GM18868 (cell line): ENCODE data around the gene DDX49.

Experiments
- ATAC-seq: cut with Tn5 transposase; IDR thresholded peaks from one replicate; pipeline ENCODE4 v1.9.1; 2021; ENCODE audit warnings: mild to moderate bottlenecking, moderate library complexity; ENCODE audit not compliant: unreplicated experiment

DDX49 gene

GRCh38 chr19:18969931-18970659 is 50.6 kb downstream of the DDX49 start:
- ATAC-seq, result no peak

DNA sequence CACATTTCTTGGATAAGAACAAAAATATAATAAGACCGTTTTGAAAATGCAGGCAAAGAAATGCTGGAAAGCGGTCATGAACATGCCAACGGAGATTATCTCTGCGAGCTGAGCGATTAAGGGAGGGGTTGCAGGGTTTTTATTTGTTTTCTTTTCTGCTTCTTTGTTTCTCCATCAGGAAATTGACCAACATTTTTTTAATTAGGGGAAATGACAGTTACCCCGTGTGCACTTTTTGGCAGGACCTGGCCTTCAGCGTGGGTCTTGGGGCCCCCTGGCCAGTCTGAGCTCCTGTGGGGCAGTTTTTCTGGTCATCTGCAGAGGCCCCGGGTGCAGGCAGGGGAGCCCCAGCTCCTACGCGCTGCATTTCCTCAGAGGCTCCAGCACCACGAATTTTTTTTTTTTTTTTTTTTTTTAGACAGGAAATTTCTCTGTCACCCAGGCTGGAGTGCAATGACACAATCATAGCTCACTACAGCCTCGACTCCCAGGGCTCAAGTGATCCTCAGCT is 52.8 kb downstream of the DDX49 start:
- ATAC-seq, result no peak

DNA sequence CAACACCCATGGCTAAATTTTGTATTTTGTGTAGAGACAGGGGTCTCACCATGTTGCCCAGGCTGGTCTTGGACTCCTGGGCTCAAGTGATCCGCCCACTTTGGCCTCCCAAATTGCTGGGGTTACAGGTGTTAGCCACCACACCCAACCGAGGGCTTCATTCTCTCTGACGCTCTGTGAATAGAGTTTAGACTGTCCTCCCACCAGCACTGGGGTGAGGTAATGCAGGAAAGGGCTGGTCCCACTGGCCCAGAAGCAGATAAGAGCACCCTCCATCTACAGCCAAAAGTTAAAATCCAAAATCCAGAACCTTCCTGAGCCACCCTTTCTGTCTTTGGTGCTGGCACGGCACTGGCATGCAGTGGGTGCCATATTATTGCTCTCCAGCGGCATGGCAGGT is 53.3 kb downstream of the DDX49 start:
- no peak for ATAC-seq

DNA sequence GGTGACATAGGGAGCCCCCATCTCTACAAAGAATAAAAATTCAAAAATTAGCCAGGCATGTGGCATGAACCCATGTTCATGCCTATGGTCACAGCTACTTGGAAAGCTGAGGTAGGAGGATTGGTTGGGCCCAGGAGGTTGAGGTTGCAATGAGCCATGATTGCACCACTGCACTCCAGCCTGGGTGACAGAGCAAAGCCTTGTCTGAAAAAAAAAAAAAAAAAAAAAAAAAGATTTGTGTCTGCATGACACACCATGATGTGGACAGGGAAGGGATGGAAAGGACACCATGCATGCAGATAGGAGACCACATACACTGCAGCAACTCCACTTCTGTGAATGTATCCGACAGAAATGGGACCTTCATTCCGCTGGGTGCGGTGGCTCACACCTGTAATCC is 55.5 kb downstream of the DDX49 start:
- ATAC-seq, result no peak

GRCh38 chr19:18975869-18976268 is 56.4 kb downstream of the DDX49 start:
- no peak for ATAC-seq
